ENCODE results near the gene PYHIN1. TPM values are rescaled to one million over a fixed set of nuclear protein-coding genes. Genes with fewer than 3 reads are reported as not detected.

Gene PYHIN1
- total RNA-seq (2022) (0.98 TPM in 1 of 2 replicates, not detected in the other), Bru-seq, nascent RNA (percentile 11 among the genes with signal in this experiment), BruChase-seq, experiment 1, labeled RNA remaining after a 6-hour chase (percentile 8 among the genes with signal in this experiment), BruChase-seq, experiment 2, labeled RNA remaining after a 2-hour chase (percentile 8 among the genes with signal in this experiment)
- long read RNA-seq = 0 reads

- CTCF ChIA-PET = no interaction called here
- intact Hi-C loops (cut with micrococcal nuclease; ENCODE audit: unreplicated experiment) = no loop called here
- no TSS peak for BruUV-seq (replicated peaks)
- no peak for DNase-seq
- no peak within 1 kb of the TSS for H3K27ac Mint-ChIP-seq (ENCODE audit: unreplicated experiment)
- no peaks in the 10 kb centered on the region for H3K4me1 Mint-ChIP-seq (ENCODE audit: low read depth, unreplicated experiment)
- no peaks in the 10 kb centered on the region for H3K36me3 Mint-ChIP-seq (ENCODE audit: insufficient read depth, unreplicated experiment)
- no peak for TF ChIP-seq CTCF (IDR thresholded peaks at IDR 0.05; ENCODE audit: unreplicated experiment)
- peaks cover 9% of the 10 kb centered on the region for H3K9me3 Mint-ChIP-seq (ENCODE audit: low read depth, unreplicated experiment)
- no peaks in the 10 kb centered on the region for H3K27me3 Mint-ChIP-seq (ENCODE audit: unreplicated experiment)
- no peak within 1 kb of the TSS for H3K4me3 Mint-ChIP-seq (ENCODE audit: low read depth, unreplicated experiment)
Measured at GRCh38 chr1:158931055-158931737, at the start of gene PYHIN1. Gene PYHIN1 (plus strand): TSS chr1:158931552. CDS start chr1:158936911, 5,359 bp downstream.

GRCh38 chr1:158893654-158894053, 37.7 kb upstream of the PYHIN1 start:
- Mint-ChIP-seq H3K36me3 (ENCODE audit: insufficient read depth, unreplicated experiment) (no peaks in the 10 kb centered on the region), H3K27me3 (ENCODE audit: unreplicated experiment) (no peaks in the 10 kb centered on the region), H3K9me3 (ENCODE audit: low read depth, unreplicated experiment) (no peaks in the 10 kb centered on the region), H3K4me3 (ENCODE audit: low read depth, unreplicated experiment) (no peak overlapping the region), H3K4me1 (ENCODE audit: low read depth, unreplicated experiment) (no peaks in the 10 kb centered on the region), H3K27ac (ENCODE audit: unreplicated experiment) (no peak overlapping the region)
- intact Hi-C loops (cut with micrococcal nuclease; ENCODE audit: unreplicated experiment) = no loop called here
- no peak for DNase-seq
- TF ChIP-seq CTCF (IDR thresholded peaks at IDR 0.05; ENCODE audit: unreplicated experiment) = no peak
- CTCF ChIA-PET = no interaction called here
- BruUV-seq (replicated peaks) = no TSS peak

- no TSS peak for BruUV-seq (replicated peaks)
- intact Hi-C loops (cut with micrococcal nuclease; ENCODE audit: unreplicated experiment) = no loop called here
- TF ChIP-seq CTCF (IDR thresholded peaks at IDR 0.05; ENCODE audit: unreplicated experiment) = no peak
- Mint-ChIP-seq H3K4me1 (ENCODE audit: low read depth, unreplicated experiment) (no peaks in the 10 kb centered on the region), H3K4me3 (ENCODE audit: low read depth, unreplicated experiment) (no peak overlapping the region), H3K27ac (ENCODE audit: unreplicated experiment) (no peak overlapping the region), H3K36me3 (ENCODE audit: insufficient read depth, unreplicated experiment) (no peaks in the 10 kb centered on the region), H3K9me3 (ENCODE audit: low read depth, unreplicated experiment) (peaks cover 5% of the 10 kb centered on the region), H3K27me3 (ENCODE audit: unreplicated experiment) (no peaks in the 10 kb centered on the region)
- DNase-seq = no peak
- CTCF ChIA-PET = no interaction called here
Measured at GRCh38 chr1:158898722-158899121, 32.6 kb upstream of the PYHIN1 start.

- no peak for DNase-seq
- TF ChIP-seq CTCF (IDR thresholded peaks at IDR 0.05; ENCODE audit: unreplicated experiment) = no peak
- intact Hi-C loops (cut with micrococcal nuclease; ENCODE audit: unreplicated experiment) = no loop called here
- CTCF ChIA-PET = no interaction called here
- H3K4me3 Mint-ChIP-seq (ENCODE audit: low read depth, unreplicated experiment) = no peak overlapping the region
- H3K4me1 Mint-ChIP-seq (ENCODE audit: low read depth, unreplicated experiment) = no peaks in the 10 kb centered on the region
- H3K9me3 Mint-ChIP-seq (ENCODE audit: low read depth, unreplicated experiment) = peaks cover 8% of the 10 kb centered on the region
- H3K36me3 Mint-ChIP-seq (ENCODE audit: insufficient read depth, unreplicated experiment) = no peaks in the 10 kb centered on the region
- no peaks in the 10 kb centered on the region for H3K27me3 Mint-ChIP-seq (ENCODE audit: unreplicated experiment)
- no peak overlapping the region for H3K27ac Mint-ChIP-seq (ENCODE audit: unreplicated experiment)
- BruUV-seq (replicated peaks) = no TSS peak
Measured at GRCh38 chr1:158901623-158902022, 29.7 kb upstream of the PYHIN1 start.
